BLaER1 treated with 17β-estradiol and CSF1 and Interleukin-3, amounts not matched to agents 10 nM and 100 nM (cell line): Measurements from ENCODE around the gene TPSB2.
"Not testable (repeated sequence)": the region's sequence is repeated elsewhere in the genome, so short reads cannot be mapped to it uniquely, and the experiment has no call there.

ENCODE experiments used
- H3K27ac ChIP-seq, 11 experiments: shearing (Covaris generic); formaldehyde crosslinking; 2 replicates each; pipeline ENCODE4 v1.8.1; 2022
- H3K27me3 ChIP-seq, 11 experiments: shearing (Covaris generic); formaldehyde crosslinking; 2 replicates each; pipeline ENCODE4 v1.8.1; 2022
- H3K36me3 ChIP-seq, 11 experiments: shearing (Covaris generic); formaldehyde crosslinking; 2 replicates each; pipeline ENCODE4 v1.8.1; 2022
- H3K4me1 ChIP-seq, 10 experiments: shearing (Covaris generic); formaldehyde crosslinking; 2 replicates each; pipeline ENCODE4 v1.8.1; 2022
- H3K4me2 ChIP-seq, 11 experiments: shearing (Covaris generic); formaldehyde crosslinking; 2 replicates each; pipeline ENCODE4 v1.8.1; 2022
- H3K4me3 ChIP-seq, 10 experiments: shearing (Covaris generic); formaldehyde crosslinking; 2 replicates each; pipeline ENCODE4 v1.8.1; 2022
- H3K9ac ChIP-seq, 11 experiments: shearing (Covaris generic); formaldehyde crosslinking; 2 replicates each; pipeline ENCODE4 v1.8.1; 2022
- H3K9me3 ChIP-seq, 11 experiments: shearing (Covaris generic); formaldehyde crosslinking; replicated peaks in 1 of 11; 2 replicates each; pipeline ENCODE4 v1.8.1; 2022
- H4K20me1 ChIP-seq, 11 experiments: shearing (Covaris generic); formaldehyde crosslinking; 2 replicates each; pipeline ENCODE4 v1.8.1; 2022
- Cebpa-rat ChIP-seq, 11 experiments: shearing (Covaris generic); IDR thresholded peaks; 2 replicates each; pipeline ENCODE4 v1.8.1; 2022

The TPSB2 gene

GRCh38 chr16:1230471-1231212 lies 658 bp upstream of the TPSB2 start:
- not testable (repeated sequence) for H3K4me3 ChIP-seq, H3K9me3 ChIP-seq

DNA sequence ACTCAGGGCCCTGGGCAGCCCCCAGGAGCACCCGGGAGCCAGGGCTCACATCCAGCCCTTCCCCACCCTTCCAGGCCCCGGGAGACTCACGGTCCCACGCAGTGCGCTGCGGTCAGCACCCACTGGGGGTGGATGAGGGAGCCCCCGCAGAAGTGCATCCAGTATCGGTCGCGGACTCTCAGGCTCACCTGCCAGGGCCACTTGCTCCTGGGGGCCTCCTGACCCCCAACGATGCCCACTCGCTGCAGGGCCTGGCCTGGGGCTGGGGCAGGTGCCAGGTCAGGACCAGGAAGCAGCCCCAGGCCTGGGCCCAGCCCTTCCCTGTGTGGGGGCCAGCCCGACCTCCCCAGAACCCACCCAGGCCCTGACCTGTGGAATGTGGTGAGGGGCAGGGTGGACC lies 508 bp downstream of the TPSB2 start:
- not testable (repeated sequence) for H3K4me2 ChIP-seq, H3K27me3 ChIP-seq, H3K9ac ChIP-seq, H3K27ac ChIP-seq, H3K36me3 ChIP-seq, H4K20me1 ChIP-seq, H3K4me1 ChIP-seq, H3K4me3 ChIP-seq, H3K9me3 ChIP-seq

More at GRCh38 chr16:1230471-1231212, 658 bp upstream of the TPSB2 start:
- H4K20me1 ChIP-seq, H3K36me3 ChIP-seq, H3K9ac ChIP-seq, H3K4me2 ChIP-seq, H3K4me1 ChIP-seq, H3K27me3 ChIP-seq, H3K27ac ChIP-seq: not testable (repeated sequence)

GRCh38 chr16:1228227-1228626 lies 1.8 kb downstream of the TPSB2 start:
- peaks cover 0 to 18% (median 0%) of the 10 kb centered on the region in 11 experiments; a peak in 7 of 22 replicates for H4K20me1 ChIP-seq
- H3K27ac ChIP-seq, H3K27me3 ChIP-seq, H3K9me3 ChIP-seq, H3K36me3 ChIP-seq, H3K4me3 ChIP-seq, H3K4me1 ChIP-seq, H3K4me2 ChIP-seq, H3K9ac ChIP-seq: not testable (repeated sequence)

DNA sequence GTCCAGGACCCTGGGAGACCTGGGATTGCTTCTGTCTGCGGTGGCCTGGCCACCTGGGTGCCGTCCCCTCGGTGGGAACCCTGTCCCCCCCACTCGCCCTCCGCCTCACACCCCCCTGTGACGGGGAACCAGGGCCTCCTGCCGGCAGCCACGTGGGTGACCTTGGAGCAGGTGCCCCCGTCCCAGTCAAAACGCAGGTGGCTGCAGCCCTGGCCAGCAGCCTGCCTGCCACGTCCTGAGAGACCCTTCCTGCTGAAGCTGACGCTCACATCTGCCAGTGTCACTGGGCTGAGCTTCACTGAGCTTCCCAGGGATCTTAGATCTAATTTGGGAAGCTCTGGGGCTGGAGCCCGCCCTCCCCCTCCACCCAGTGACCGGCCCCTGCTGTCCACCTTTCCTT lies 3.3 kb downstream of the TPSB2 start:
- not testable (repeated sequence) for H3K4me2 ChIP-seq, H3K36me3 ChIP-seq, H3K27ac ChIP-seq, H3K4me3 ChIP-seq, H3K4me1 ChIP-seq, H3K9ac ChIP-seq, H3K9me3 ChIP-seq, H3K27me3 ChIP-seq
- peaks cover 0 to 29% (median 4%) of the 10 kb centered on the region in 11 experiments; a peak in 10 of 22 replicates for H4K20me1 ChIP-seq

- H4K20me1 ChIP-seq = peaks cover 0 to 38% (median 4%) of the 10 kb centered on the region in 11 experiments; a peak in 10 of 22 replicates
- H3K4me1 ChIP-seq, H3K27me3 ChIP-seq, H3K27ac ChIP-seq, H3K9me3 ChIP-seq, H3K4me2 ChIP-seq, H3K36me3 ChIP-seq, H3K4me3 ChIP-seq: not testable (repeated sequence)
- H3K9ac ChIP-seq = 0 out of 22 replicates have a peak overlapping the region, but pooled peaks of 1 of the 11 experiments have one; percentile 14
These were observed 4.2 kb downstream of the TPSB2 start for GRCh38 chr16:1225728-1226311.

DNA sequence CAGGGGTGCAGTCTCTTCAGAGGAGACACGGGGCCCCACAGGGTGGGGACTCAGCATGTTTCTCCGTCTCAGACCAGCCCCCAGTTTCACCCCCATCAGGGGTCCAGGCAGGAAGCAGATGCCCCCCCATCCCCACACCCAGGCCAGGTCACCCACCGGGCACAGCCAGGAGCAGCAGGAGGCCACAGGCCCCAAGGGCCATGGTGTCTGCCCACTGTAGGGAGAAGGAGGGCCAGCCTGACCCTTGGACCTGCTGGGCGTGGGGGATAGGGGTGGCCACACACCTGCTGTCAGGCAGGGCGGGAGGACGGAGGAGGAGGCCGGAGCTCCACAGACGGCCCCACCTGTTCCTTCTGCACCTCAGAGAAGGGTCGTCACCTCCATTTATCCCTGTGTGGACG lies 4.9 kb downstream of the TPSB2 start, which contains the start of gene TPSG1:
Gene TPSG1 (minus strand): TSS at position 218 of the 401 bp plus-strand sequence. CDS start 16 bp downstream, at position 202.
- Histone ChIP-seq H3K4me1 (no peaks in the 10 kb centered on the region), H3K9ac (0 out of 22 replicates have a peak within 1 kb of the TSS, but pooled peaks of 1 of the 11 experiments have one; percentile 14), H3K9me3 (no peaks in the 10 kb centered on the region), H3K36me3 (peaks cover 0 to 10% (median 4%) of the 10 kb centered on the region in 11 experiments; a peak in 6 of 22 replicates), H3K27ac (no peak within 1 kb of the TSS), H3K27me3 (no peaks in the 10 kb centered on the region), H3K4me2 (no peak within 1 kb of the TSS), H4K20me1 (peaks cover 0 to 45% (median 4%) of the 10 kb centered on the region in 11 experiments; a peak in 10 of 22 replicates), H3K4me3 (no peak within 1 kb of the TSS)
- TF ChIP-seq Cebpa-rat (IDR thresholded peaks at IDR 0.05) = no peak

DNA sequence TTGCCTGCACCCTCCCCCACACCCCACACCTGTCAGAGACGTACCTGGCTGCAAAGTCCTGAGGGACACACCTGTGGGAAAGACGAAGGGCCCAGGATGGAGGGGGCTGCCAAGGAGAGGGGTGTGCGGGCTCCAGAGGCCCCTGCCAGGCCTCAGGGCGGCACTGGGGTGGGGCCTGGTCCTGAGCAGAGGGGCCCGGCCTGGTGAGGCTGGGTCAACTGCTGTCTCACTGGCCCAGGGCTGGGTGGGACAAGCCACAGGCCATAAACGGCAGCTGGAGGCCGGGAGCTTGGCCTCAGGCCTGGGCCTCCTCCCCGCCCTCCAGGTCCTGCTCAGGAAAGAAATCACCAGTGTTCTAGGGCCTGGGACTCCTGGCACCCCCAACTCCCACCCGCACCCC lies 5.4 kb downstream of the TPSB2 start:
- Histone ChIP-seq H3K36me3 (peaks cover 0 to 14% (median 7%) of the 10 kb centered on the region in 11 experiments; a peak in 6 of 22 replicates), H4K20me1 (peaks cover 0 to 48% (median 6%) of the 10 kb centered on the region in 11 experiments; a peak in 10 of 22 replicates), H3K9ac (no peak overlapping the region), H3K27me3 (no peaks in the 10 kb centered on the region), H3K4me3 (no peak overlapping the region), H3K27ac (no peak overlapping the region), H3K9me3 (no peaks in the 10 kb centered on the region), H3K4me1 (no peaks in the 10 kb centered on the region), H3K4me2 (no peak overlapping the region)
- no peak for TF ChIP-seq Cebpa-rat (IDR thresholded peaks at IDR 0.05)

- Histone ChIP-seq H4K20me1 (peaks cover 0 to 48% (median 6%) of the 10 kb centered on the region in 11 experiments; a peak in 10 of 22 replicates), H3K4me2 (no peak overlapping the region), H3K36me3 (peaks cover 0 to 20% (median 7%) of the 10 kb centered on the region in 11 experiments; a peak in 6 of 22 replicates), H3K27ac (no peak overlapping the region), H3K4me3 (no peak overlapping the region), H3K27me3 (no peaks in the 10 kb centered on the region), H3K4me1 (no peaks in the 10 kb centered on the region), H3K9me3 (no peaks in the 10 kb centered on the region), H3K9ac (no peak overlapping the region)
- no peak for TF ChIP-seq Cebpa-rat (IDR thresholded peaks at IDR 0.05)
These were observed 6.4 kb downstream of the TPSB2 start for GRCh38 chr16:1223355-1224214.
